HG03175 (cell line): ENCODE data around the gene LCE1B.

ENCODE experiments used
- ATAC-seq: cut with Tn5 transposase; IDR thresholded peaks from one replicate; pipeline ENCODE4 v1.9.1; 2021; ENCODE audit warnings: mild to moderate bottlenecking, moderate library complexity; ENCODE audit not compliant: unreplicated experiment

Gene LCE1B

GRCh38 chr1:152860129-152860528 lies 48.4 kb downstream of the LCE1B start:
- ATAC-seq, result no peak

GRCh38 chr1:152861374-152861773 lies 49.6 kb downstream of the LCE1B start:
- ATAC-seq, result no peak
